Ishikawa (cell line): ENCODE measurements around the gene GPR35.

ENCODE experiments used
- CEBPB ChIP-seq: IDR thresholded peaks from 2 replicates; pipeline ENCODE4 v1.6.1; 2012
- CREB1 ChIP-seq: IDR thresholded peaks from 2 replicates; pipeline ENCODE4 v1.6.1; 2012; ENCODE audit warnings: low read depth
- EGR1 ChIP-seq: IDR thresholded peaks from 2 replicates; pipeline ENCODE4 v1.6.1; 2012
- EP300 ChIP-seq: IDR thresholded peaks from 2 replicates; pipeline ENCODE4 v1.6.1; 2012; ENCODE audit warnings: borderline replicate concordance
- FOXM1 ChIP-seq: IDR thresholded peaks from 2 replicates; pipeline ENCODE4 v1.6.1; 2012; ENCODE audit warnings: low read depth, borderline replicate concordance
- MAX ChIP-seq: IDR thresholded peaks from 2 replicates; pipeline ENCODE4 v1.6.1; 2012
- NFIC ChIP-seq: IDR thresholded peaks from 2 replicates; pipeline ENCODE4 v1.6.1; 2012
- RAD21 ChIP-seq: IDR thresholded peaks from 2 replicates; pipeline ENCODE4 v1.6.1; 2012; ENCODE audit warnings: low read depth
- REST ChIP-seq: IDR thresholded peaks from 2 replicates; pipeline ENCODE4 v1.6.1; 2012; ENCODE audit warnings: low read depth, mild to moderate bottlenecking
- TAF1 ChIP-seq: IDR thresholded peaks from 2 replicates; pipeline ENCODE4 v1.6.1; 2012; ENCODE audit warnings: low read depth, mild to moderate bottlenecking
- TCF12 ChIP-seq: IDR thresholded peaks from 2 replicates; pipeline ENCODE4 v1.6.1; 2012; ENCODE audit warnings: low read depth
- TEAD4 ChIP-seq: IDR thresholded peaks from 2 replicates; pipeline ENCODE4 v1.6.1; 2012
- USF1 ChIP-seq: IDR thresholded peaks from 2 replicates; pipeline ENCODE4 v1.6.1; 2012
- YY1 ChIP-seq: IDR thresholded peaks from 2 replicates; pipeline ENCODE4 v1.6.1; 2012; ENCODE audit warnings: low read depth
- ZBTB7A ChIP-seq: IDR thresholded peaks from 2 replicates; pipeline ENCODE4 v1.6.1; 2012; ENCODE audit warnings: low read depth

Gene GPR35

GRCh38 chr2:240631548-240632305 lies 6.4 kb downstream of the GPR35 start:
- TF ChIP-seq REST (no peak), YY1 (no peak), MAX (no peak), USF1 (no peak), CEBPB (no peak), EP300 (no peak), NFIC (no peak), EGR1 (no peak), TEAD4 (no peak), CREB1 (no peak), RAD21 (no peak), FOXM1 (no peak), ZBTB7A (no peak), TCF12 (no peak), TAF1 (no peak)

- TF ChIP-seq NFIC: no peak
Measured at GRCh38 chr2:240632306-240632721, 7.0 kb downstream of the GPR35 start.

GRCh38 chr2:240635121-240635997 lies 10.1 kb downstream of the GPR35 start:
- no peak for TF ChIP-seq ZBTB7A

GRCh38 chr2:240635998-240636547 lies 10.8 kb downstream of the GPR35 start:
- TF ChIP-seq REST (no peak), USF1 (no peak), TEAD4 (no peak), CREB1 (no peak), TAF1 (no peak), FOXM1 (no peak), EP300 (no peak), EGR1 (no peak)

- TF ChIP-seq ZBTB7A: no peak
- TF ChIP-seq FOXM1: no peak
- TF ChIP-seq MAX: no peak
- TF ChIP-seq REST: no peak
- TF ChIP-seq CEBPB: no peak
Measured at GRCh38 chr2:240636563-240637115, 11.4 kb downstream of the GPR35 start.
